CD4-positive, CD25-positive, alpha-beta regulatory T cell (primary cell): ENCODE data around the gene SAV1. TPM values are rescaled to one million over a fixed set of nuclear protein-coding genes. Genes with fewer than 3 reads are reported as not detected.

Experiments
- ATAC-seq, 2 donors: fragments of 150-1000 bp; cut with Tn5 transposase; one replicate each; pipeline ENCODE4 v1.10.0; 2021; ENCODE audit warnings: low read depth in 2 of 2, moderate number of reproducible peaks in 2 of 2, moderate library complexity in 1 of 2
- DNase-seq, 3 donors: peaks; one replicate each; pipeline versions ENCODE4 v3.0.0 to v3.0.0-alpha.2; 2012 to 2022; ENCODE audit warnings: mixed read lengths in 1 of 3
- H3K27ac ChIP-seq: one replicate; pipeline ENCODE4 v1.7.0; 2013; ENCODE audit warnings: mild to moderate bottlenecking, low read length; ENCODE audit not compliant: insufficient read depth, poor library complexity, severe bottlenecking
- H3K27me3 ChIP-seq: one replicate; pipeline ENCODE4 v1.7.0; 2013; ENCODE audit warnings: low read length; ENCODE audit not compliant: control insufficient read depth, insufficient read depth
- H3K36me3 ChIP-seq: one replicate; pipeline ENCODE4 v1.7.0; 2013; ENCODE audit warnings: mild to moderate bottlenecking, low read length, moderate library complexity; ENCODE audit not compliant: control insufficient read depth, insufficient read depth
- H3K4me1 ChIP-seq: 2 replicates; pipeline ENCODE4 v1.7.0; 2013; ENCODE audit warnings: mild to moderate bottlenecking, low read length; ENCODE audit not compliant: insufficient read depth, control insufficient read depth, poor library complexity, severe bottlenecking
- H3K4me3 ChIP-seq: one replicate; pipeline ENCODE4 v1.7.0; 2013; ENCODE audit warnings: low read depth, mild to moderate bottlenecking, low read length, moderate library complexity
- H3K9me3 ChIP-seq, 2 experiments: 1 replicate in 1 of 2; 2 replicates in 1 of 2; pipeline ENCODE4 v1.7.0; 2013; ENCODE audit warnings: low read length in 2 of 2, mild to moderate bottlenecking in 1 of 2, moderate library complexity in 1 of 2; ENCODE audit not compliant: control insufficient read depth in 2 of 2
- H3K27ac Mint-ChIP-seq, 3 donors: one replicate each; pipeline ENCODE4 v1.8.0; 2020 to 2022; ENCODE audit warnings: mild to moderate bottlenecking in 3 of 3, mixed read lengths in 3 of 3, moderate library complexity in 2 of 3
- H3K27me3 Mint-ChIP-seq: one replicate; pipeline ENCODE4 v1.8.0; 2022; ENCODE audit warnings: mild to moderate bottlenecking, mixed read lengths
- H3K36me3 Mint-ChIP-seq: one replicate; pipeline ENCODE4 v1.8.0; 2020; ENCODE audit warnings: mixed read lengths
- H3K4me1 Mint-ChIP-seq, 4 donors: one replicate each; pipeline ENCODE4 v1.8.0; 2020 to 2022; ENCODE audit warnings: mixed read lengths in 4 of 4, mild to moderate bottlenecking in 1 of 4
- H3K4me3 Mint-ChIP-seq, 4 donors: one replicate each; pipeline ENCODE4 v1.8.0; 2020 to 2022; ENCODE audit warnings: mild to moderate bottlenecking in 4 of 4, mixed read lengths in 4 of 4, moderate library complexity in 3 of 4
- H3K9me3 Mint-ChIP-seq, 7 donors: one replicate each; pipeline ENCODE4 v1.8.0; 2020 to 2022; ENCODE audit warnings: mixed read lengths in 7 of 7, mild to moderate bottlenecking in 3 of 7, moderate library complexity in 2 of 7
- polyA plus RNA-seq, 4 donors: library from polyadenylated mRNA; unstranded; fragments of 300-500 nt; fragmentation: Illumina TruSeq; gene quantifications; one replicate each; pipeline ENCODE4 v1.2.3, GENCODE V29; 2021
- total RNA-seq: library from RNA; stranded (reverse); gene quantifications from one replicate; pipeline ENCODE4 v1.2.3, GENCODE V29; 2022

The SAV1 gene
- total and polyA plus RNA-seq, 5 donors from 2014 or later = 4.8 to 9.2 (median 7.6) TPM

DNA sequence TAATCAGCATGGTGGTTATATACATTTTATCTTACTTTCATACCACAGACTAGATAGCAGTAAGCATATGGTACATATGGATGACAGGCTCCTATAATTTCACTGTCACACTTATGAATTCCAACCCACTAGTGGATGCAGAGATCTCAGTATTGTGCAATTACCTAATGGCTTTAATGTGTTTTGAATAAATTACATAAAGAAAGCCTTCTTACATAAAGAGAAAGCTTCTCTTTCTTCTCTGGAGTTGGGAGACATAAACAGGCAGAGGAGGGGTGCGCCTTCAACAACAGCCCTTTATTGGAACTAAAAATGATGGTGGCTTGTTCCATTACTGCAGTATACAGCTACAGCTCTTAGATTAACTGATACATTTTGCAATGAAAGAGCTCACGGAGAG, 52.6 kb downstream of the SAV1 start:
- no peak overlapping the region for H3K27ac ChIP-seq
- H3K9me3 ChIP-seq = no peaks in the 10 kb centered on the region
- H3K4me3 ChIP-seq = no peak overlapping the region
- peaks cover 13% of the 10 kb centered on the region for H3K27me3 ChIP-seq
- no peaks in the 10 kb centered on the region for H3K36me3 ChIP-seq
- Mint-ChIP-seq H3K36me3 (peaks cover 7% of the 10 kb centered on the region), H3K9me3 (peaks cover 0 to 2% (median 0%) of the 10 kb centered on the region in 7 donors), H3K27ac (no peak overlapping the region), H3K4me1 (no peaks in the 10 kb centered on the region), H3K27me3 (peaks cover 20% of the 10 kb centered on the region), H3K4me3 (no peak overlapping the region)
- no peaks in the 10 kb centered on the region for H3K4me1 ChIP-seq
- DNase-seq = no peak
- ATAC-seq = no peak

DNA sequence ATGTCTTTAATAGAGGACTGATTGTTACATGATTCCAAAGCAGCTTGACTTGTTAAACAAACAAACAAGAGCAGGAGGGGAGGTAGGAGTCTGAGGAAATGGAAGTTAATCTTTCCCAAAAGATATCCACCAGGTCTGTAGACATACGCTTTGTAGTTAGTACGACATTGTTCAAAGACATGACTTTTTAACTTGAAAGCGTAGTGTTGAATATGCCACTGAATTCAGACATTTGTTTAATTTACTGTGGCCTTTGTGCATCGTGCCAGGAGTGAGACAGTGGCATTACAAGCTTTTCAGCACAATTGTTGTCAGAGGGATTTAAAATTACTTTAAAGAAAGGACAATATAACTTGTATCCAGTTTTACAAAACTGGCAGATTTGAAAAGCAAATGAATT, 53.0 kb downstream of the SAV1 start:
- peaks cover 0 to 2% (median 0%) of the 10 kb centered on the region in 7 donors for H3K9me3 Mint-ChIP-seq
- H3K27me3 ChIP-seq = peaks cover 13% of the 10 kb centered on the region
- peaks cover 7% of the 10 kb centered on the region for H3K36me3 Mint-ChIP-seq
- H3K27ac ChIP-seq = no peak overlapping the region
- H3K4me1 ChIP-seq = no peaks in the 10 kb centered on the region
- H3K4me1 Mint-ChIP-seq = no peaks in the 10 kb centered on the region
- peaks cover 25% of the 10 kb centered on the region for H3K27me3 Mint-ChIP-seq
- no peak overlapping the region for H3K4me3 Mint-ChIP-seq
- no peak overlapping the region for H3K27ac Mint-ChIP-seq
- no peaks in the 10 kb centered on the region for H3K36me3 ChIP-seq
- no peak for DNase-seq
- H3K9me3 ChIP-seq = no peaks in the 10 kb centered on the region
- no peak for ATAC-seq
- no peak overlapping the region for H3K4me3 ChIP-seq

DNA sequence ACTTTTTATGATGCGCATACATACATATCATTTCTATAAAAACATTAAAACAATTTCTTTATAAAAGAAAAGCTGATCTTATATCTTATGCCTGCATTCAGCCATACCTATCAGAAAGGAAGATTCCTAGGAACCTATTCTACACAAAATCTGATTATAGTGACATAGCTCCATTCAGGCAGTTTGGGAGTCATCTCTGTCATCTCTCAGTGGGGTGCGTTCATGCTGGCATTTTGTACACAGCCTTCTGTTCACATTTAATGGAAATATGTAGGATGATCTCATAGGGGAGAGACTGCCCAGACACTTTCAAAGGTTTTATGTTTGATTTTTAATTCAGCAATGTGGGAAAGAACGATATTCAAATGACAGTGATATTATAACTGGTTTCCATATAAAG, 55.3 kb downstream of the SAV1 start:
- Histone ChIP-seq H3K4me3 (no peak overlapping the region), H3K36me3 (no peaks in the 10 kb centered on the region), H3K9me3 (no peaks in the 10 kb centered on the region), H3K27me3 (peaks cover 16% of the 10 kb centered on the region), H3K4me1 (no peaks in the 10 kb centered on the region), H3K27ac (no peak overlapping the region)
- ATAC-seq (no peak), DNase-seq (no peak)
- Mint-ChIP-seq H3K4me1 (no peaks in the 10 kb centered on the region), H3K4me3 (no peak overlapping the region), H3K27ac (no peak overlapping the region), H3K27me3 (peaks cover 38% of the 10 kb centered on the region), H3K36me3 (peaks cover 7% of the 10 kb centered on the region), H3K9me3 (peaks cover 0 to 2% (median 0%) of the 10 kb centered on the region in 7 donors)

DNA sequence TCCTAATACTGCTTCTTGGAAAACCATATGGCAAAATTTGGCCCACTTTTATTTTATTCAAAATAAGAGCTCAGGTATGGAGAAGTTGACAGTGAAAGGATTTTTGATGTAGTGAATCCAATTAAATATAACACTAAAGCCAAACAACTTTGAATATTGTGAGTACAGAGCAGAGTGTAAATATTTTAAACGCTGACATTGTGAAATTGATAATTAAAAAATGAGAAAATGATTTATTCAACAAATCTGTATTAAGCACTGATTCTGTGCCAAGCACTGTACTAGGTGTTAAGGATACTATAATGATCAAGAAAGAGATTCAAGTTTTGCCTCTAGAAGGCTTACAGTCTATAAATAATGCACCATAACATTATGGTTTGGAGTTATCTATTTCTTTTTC, 57.6 kb downstream of the SAV1 start:
- Histone ChIP-seq H3K27me3 (peaks cover 16% of the 10 kb centered on the region), H3K4me3 (no peak overlapping the region), H3K9me3 (no peaks in the 10 kb centered on the region), H3K36me3 (no peaks in the 10 kb centered on the region), H3K4me1 (no peaks in the 10 kb centered on the region), H3K27ac (no peak overlapping the region)
- no peaks in the 10 kb centered on the region for H3K4me1 Mint-ChIP-seq
- H3K27ac Mint-ChIP-seq = no peak overlapping the region
- ATAC-seq (no peak), DNase-seq (no peak)
- H3K27me3 Mint-ChIP-seq = peaks cover 42% of the 10 kb centered on the region
- peaks cover under 1% of the 10 kb centered on the region for H3K36me3 Mint-ChIP-seq
- H3K9me3 Mint-ChIP-seq = no peaks in the 10 kb centered on the region
- H3K4me3 Mint-ChIP-seq = no peak overlapping the region

DNA sequence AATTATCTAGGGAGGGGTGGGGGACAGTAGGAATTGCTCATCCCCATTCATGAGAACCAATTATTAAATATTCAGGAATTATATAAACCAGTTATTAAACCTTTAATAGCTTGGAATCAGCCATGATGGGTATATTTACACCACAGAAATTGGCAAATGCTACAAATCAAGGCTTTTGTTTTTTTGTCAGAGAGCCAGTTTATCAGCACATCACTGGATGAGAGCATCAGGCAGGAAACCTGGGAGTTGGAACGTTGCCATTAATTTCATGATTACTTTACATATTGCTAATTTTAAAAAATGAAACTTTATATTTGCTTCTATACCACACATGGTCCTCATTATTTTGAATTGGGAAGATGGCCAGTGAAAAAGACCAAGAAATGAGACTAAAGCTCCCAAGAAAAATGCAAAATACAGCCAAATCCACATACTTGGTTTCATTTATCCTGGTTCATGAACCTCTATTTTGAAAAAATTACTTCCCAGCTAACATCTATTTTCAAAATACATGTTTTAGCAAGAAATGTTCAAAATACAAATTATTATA, 59.7 kb downstream of the SAV1 start:
- Histone ChIP-seq H3K4me1 (no peaks in the 10 kb centered on the region), H3K4me3 (no peak overlapping the region), H3K9me3 (no peaks in the 10 kb centered on the region), H3K27ac (no peak overlapping the region), H3K27me3 (peaks cover 16% of the 10 kb centered on the region), H3K36me3 (no peaks in the 10 kb centered on the region)
- Mint-ChIP-seq H3K9me3 (no peaks in the 10 kb centered on the region), H3K4me3 (no peak overlapping the region), H3K27me3 (peaks cover 30% of the 10 kb centered on the region), H3K36me3 (no peaks in the 10 kb centered on the region), H3K4me1 (no peaks in the 10 kb centered on the region), H3K27ac (no peak overlapping the region)
- no peak for DNase-seq
- no peak for ATAC-seq

DNA sequence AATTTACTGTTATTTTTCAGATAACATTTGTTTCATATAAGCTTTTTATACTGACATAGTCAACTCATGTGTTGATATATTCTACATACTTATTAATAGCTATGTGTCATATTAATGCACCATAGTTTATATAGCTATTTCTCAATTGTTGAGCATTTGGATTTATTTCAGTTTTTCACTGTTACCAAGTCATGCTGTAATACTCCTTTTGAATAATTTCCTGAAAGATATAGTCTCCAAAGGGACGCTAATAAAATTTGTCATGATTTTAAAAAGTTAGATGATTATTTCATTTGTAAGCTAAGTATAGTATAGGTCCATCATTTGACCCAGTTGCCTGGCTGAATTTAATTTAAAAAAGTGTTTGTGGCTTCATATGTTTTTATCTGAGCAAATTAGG, 60.3 kb downstream of the SAV1 start:
- H3K27me3 ChIP-seq = peaks cover 16% of the 10 kb centered on the region
- no peak overlapping the region for H3K4me3 Mint-ChIP-seq
- DNase-seq = no peak
- no peaks in the 10 kb centered on the region for H3K4me1 ChIP-seq
- no peaks in the 10 kb centered on the region for H3K9me3 Mint-ChIP-seq
- H3K4me3 ChIP-seq = no peak overlapping the region
- H3K36me3 ChIP-seq = no peaks in the 10 kb centered on the region
- no peaks in the 10 kb centered on the region for H3K4me1 Mint-ChIP-seq
- ATAC-seq = no peak
- no peaks in the 10 kb centered on the region for H3K36me3 Mint-ChIP-seq
- H3K27ac ChIP-seq = no peak overlapping the region
- H3K27me3 Mint-ChIP-seq = peaks cover 30% of the 10 kb centered on the region
- no peaks in the 10 kb centered on the region for H3K9me3 ChIP-seq
- H3K27ac Mint-ChIP-seq = no peak overlapping the region

DNA sequence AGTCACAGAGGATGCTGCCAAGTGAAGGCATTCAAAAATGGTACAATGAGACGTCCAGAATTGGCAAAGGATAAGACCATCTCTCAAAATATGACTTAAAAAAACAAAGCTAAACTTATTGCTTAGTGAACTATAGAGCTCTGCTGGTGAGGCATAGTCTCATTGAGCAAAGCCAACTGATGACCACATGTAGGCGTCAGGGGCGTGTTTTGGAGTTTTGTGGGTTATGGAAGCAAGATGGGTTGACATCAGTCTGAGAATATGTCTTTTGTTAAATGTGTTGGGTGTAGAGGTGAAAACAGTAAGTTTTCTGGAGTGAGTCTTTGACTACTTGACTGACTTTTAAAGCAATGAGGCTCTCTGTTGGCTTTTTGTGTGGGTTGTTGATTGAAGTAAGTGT, 60.9 kb downstream of the SAV1 start:
- Histone ChIP-seq H3K36me3 (no peaks in the 10 kb centered on the region), H3K4me3 (no peak overlapping the region), H3K9me3 (no peaks in the 10 kb centered on the region), H3K27me3 (peaks cover 16% of the 10 kb centered on the region), H3K27ac (no peak overlapping the region), H3K4me1 (no peaks in the 10 kb centered on the region)
- H3K4me1 Mint-ChIP-seq = no peaks in the 10 kb centered on the region
- peaks cover 30% of the 10 kb centered on the region for H3K27me3 Mint-ChIP-seq
- no peak overlapping the region for H3K27ac Mint-ChIP-seq
- no peaks in the 10 kb centered on the region for H3K9me3 Mint-ChIP-seq
- DNase-seq (no peak), ATAC-seq (no peak)
- no peaks in the 10 kb centered on the region for H3K36me3 Mint-ChIP-seq
- H3K4me3 Mint-ChIP-seq = no peak overlapping the region

DNA sequence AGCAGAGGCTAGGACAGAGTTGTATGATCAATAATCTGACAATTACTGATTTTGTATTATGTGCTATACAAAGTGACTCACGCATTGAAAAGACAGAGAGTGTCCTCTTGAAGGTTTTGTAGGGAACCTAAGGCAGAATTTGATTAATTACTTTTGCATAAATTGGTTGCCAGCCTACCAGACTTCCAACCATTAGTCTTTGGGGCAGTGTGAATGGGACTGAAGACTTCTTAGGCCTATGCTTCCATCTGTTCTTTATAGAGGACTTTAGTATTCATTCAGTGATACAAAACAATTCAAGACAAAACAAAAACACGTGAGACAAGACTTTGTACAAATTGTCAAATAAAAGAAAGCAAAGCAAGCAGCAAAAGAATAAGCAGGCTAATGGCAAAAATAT, 61.6 kb downstream of the SAV1 start:
- H3K36me3 Mint-ChIP-seq = no peaks in the 10 kb centered on the region

More for the DNA sequence above, 61.6 kb downstream of the SAV1 start:
- H3K4me1 ChIP-seq = no peaks in the 10 kb centered on the region
- H3K27me3 ChIP-seq = peaks cover 10% of the 10 kb centered on the region
- Mint-ChIP-seq H3K27ac (no peak overlapping the region), H3K4me3 (no peak overlapping the region), H3K27me3 (peaks cover 25% of the 10 kb centered on the region), H3K9me3 (no peaks in the 10 kb centered on the region), H3K4me1 (no peaks in the 10 kb centered on the region)
- ATAC-seq (no peak), DNase-seq (no peak)
- H3K36me3 ChIP-seq = no peaks in the 10 kb centered on the region
- H3K27ac ChIP-seq = no peak overlapping the region
- H3K9me3 ChIP-seq = no peaks in the 10 kb centered on the region
- no peak overlapping the region for H3K4me3 ChIP-seq
